SHP77 treated with DMSO at 0.1 percent for 48 hours (cell line): Measurements from ENCODE around the gene NR2F6.
"Not testable (repeated sequence)": the region's sequence is repeated elsewhere in the genome, so short reads cannot be mapped to it uniquely, and the experiment has no call there.

ENCODE experiments used
- DNase-seq: peaks from one replicate; lab custom pipeline; 2025; lab: John Stamatoyannopoulos, UW

NR2F6 gene

GRCh38 chr19:17210296-17210695 lies 35.4 kb downstream of the NR2F6 start:
- no peak for DNase-seq

GRCh38 chr19:17209126-17210036 lies 36.3 kb downstream of the NR2F6 start:
- DNase-seq: no peak

GRCh38 chr19:17206736-17207581 lies 38.8 kb downstream of the NR2F6 start:
- no peak for DNase-seq

- DNase-seq: peak; percentile 15
These were observed 40.2 kb downstream of the NR2F6 start for GRCh38 chr19:17205237-17206140.

- no peak for DNase-seq
These were observed 43.0 kb downstream of the NR2F6 start for GRCh38 chr19:17202713-17203112.

- no peak for DNase-seq
These were observed 43.5 kb downstream of the NR2F6 start for GRCh38 chr19:17202249-17202648.

GRCh38 chr19:17200408-17201079 lies 45.2 kb downstream of the NR2F6 start:
- no peak for DNase-seq

- no peak for DNase-seq
These were observed 48.1 kb downstream of the NR2F6 start for GRCh38 chr19:17197666-17198065.

- no peak for DNase-seq
These were observed 49.1 kb downstream of the NR2F6 start for GRCh38 chr19:17196610-17197009.

- no peak for DNase-seq
These were observed 50.6 kb downstream of the NR2F6 start for GRCh38 chr19:17195106-17195505.

GRCh38 chr19:17194608-17195007 lies 51.1 kb downstream of the NR2F6 start:
- DNase-seq: no peak

- no peak for DNase-seq
These were observed 53.0 kb downstream of the NR2F6 start for GRCh38 chr19:17192751-17193150.

- not testable (repeated sequence) for DNase-seq
These were observed 54.0 kb downstream of the NR2F6 start for GRCh38 chr19:17191736-17192135.

GRCh38 chr19:17185590-17185989 lies 60.1 kb downstream of the NR2F6 start:
- DNase-seq: no peak

GRCh38 chr19:17184371-17184841 lies 61.3 kb downstream of the NR2F6 start:
- DNase-seq: no peak

GRCh38 chr19:17183858-17184321 lies 61.8 kb downstream of the NR2F6 start:
- DNase-seq: no peak

- no peak for DNase-seq
These were observed 62.4 kb downstream of the NR2F6 start for GRCh38 chr19:17183271-17183761.
